Measurements from ENCODE around the gene CKS2.
"Not testable (repeated sequence)": the region's sequence is repeated elsewhere in the genome, so short reads cannot be mapped to it uniquely, and the experiment has no call there.

The CKS2 gene

DNA sequence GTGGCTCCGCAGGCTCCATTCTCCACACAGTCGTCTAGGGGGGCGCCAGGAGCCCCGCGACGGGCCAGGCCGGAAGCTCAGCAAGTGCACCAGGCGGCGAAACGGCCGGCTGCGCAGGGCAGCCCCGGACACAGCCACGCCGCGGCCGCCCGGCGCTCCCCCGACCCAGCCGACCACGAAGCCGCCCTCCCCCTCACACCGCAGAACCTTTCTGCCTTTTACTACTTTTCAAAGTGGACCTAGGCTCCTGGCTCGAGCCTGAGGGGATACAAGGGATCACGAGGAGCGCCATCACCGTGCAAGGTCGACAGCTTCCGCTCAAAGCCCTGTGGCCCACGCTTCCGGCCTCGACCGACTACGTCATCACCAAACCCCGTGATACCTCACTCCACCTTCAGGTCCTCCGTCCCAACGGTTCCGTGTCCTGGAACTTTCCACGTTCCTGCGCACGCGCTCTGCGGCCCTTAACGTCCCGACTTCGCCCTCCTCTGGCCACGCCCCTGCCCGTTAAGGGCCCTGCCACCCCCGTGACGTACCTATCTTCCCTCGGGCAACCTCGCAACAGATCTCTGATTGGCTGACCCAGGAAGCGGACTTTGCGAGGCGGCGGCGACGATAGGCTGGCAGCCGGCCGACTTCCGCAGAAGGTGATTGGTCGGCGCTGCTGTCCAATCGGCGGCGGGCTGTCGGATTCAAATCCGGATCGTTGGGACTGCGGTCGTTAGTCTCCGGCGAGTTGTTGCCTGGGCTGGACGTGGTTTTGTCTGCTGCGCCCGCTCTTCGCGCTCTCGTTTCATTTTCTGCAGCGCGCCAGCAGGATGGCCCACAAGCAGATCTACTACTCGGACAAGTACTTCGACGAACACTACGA lies at the start of gene CKS2:
CKS2 (plus strand) TSS at position 721 of the 871 bp plus-strand sequence; CDS start at position 819, 98 bp downstream.
- DNase-seq (ENCODE audit: low spot score), result peak; percentile 99
- TF ChIP-seq, protein P1, sequence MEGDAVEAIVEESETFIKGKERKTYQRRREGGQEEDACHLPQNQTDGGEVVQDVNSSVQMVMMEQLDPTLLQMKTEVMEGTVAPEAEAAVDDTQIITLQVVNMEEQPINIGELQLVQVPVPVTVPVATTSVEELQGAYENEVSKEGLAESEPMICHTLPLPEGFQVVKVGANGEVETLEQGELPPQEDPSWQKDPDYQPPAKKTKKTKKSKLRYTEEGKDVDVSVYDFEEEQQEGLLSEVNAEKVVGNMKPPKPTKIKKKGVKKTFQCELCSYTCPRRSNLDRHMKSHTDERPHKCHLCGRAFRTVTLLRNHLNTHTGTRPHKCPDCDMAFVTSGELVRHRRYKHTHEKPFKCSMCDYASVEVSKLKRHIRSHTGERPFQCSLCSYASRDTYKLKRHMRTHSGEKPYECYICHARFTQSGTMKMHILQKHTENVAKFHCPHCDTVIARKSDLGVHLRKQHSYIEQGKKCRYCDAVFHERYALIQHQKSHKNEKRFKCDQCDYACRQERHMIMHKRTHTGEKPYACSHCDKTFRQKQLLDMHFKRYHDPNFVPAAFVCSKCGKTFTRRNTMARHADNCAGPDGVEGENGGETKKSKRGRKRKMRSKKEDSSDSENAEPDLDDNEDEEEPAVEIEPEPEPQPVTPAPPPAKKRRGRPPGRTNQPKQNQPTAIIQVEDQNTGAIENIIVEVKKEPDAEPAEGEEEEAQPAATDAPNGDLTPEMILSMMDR (IDR thresholded peaks at IDR 0.05; ENCODE audit: extremely low read depth, missing control alignments), result no peak

DNA sequence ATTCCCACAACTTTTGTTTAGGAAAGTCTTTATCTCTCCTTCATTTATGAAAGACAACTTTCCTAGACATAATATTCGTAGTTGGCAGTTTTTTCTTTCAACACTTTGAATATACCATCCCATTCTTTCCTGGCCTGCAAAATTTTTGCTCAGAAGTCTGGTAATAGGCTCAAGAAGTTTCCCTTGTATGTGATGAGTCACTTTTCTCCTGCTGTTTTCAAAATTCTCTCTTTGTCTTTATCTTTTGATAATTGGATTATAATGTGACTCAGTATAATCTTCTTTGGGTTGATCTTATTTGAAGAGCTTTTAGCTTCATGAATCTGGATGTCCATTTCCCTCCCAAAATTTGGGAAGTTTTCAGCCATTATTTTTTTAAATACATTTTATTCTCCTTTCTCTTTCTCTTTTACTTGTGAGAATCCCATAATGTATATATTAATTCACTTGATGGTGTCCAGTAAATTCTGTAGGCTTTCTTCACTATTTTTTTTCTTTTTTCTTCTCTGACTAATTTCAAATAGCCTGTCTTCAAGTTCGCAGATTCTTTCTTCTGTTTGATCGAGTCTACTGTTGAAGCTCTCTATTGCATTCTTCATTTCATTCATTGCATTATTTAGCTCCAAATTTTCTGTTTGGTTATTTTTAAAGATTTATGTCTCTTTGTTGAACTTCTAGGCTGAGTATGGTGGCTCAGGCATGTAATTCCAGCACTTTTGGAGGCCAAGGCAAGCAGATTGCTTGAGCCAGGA lies 37.3 kb upstream of the CKS2 start:
- DNase-seq (ENCODE audit: low spot score), result no peak
- TF ChIP-seq, protein P1 (IDR thresholded peaks at IDR 0.05; ENCODE audit: extremely low read depth, missing control alignments), result no peak

DNA sequence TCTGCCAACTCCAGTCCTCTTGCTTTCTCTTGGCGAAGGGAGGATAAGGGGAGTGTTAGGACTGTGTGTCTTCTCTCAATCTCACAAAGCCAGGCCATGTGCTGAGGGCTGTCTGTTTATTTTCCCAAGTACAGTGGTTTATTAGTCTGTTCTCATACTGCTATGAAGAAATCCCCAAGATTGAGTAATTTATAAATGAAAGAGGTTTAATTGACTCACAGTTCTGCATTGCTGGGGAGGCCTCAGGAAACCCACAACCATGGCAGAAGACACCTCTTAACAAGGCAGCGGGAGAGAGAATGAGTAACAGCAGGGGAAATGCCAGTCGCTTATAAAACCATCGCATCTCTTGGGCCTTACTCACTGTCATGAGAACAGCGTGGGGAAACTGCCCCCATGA lies 36.2 kb upstream of the CKS2 start:
- TF ChIP-seq, protein P1 (IDR thresholded peaks at IDR 0.05; ENCODE audit: extremely low read depth, missing control alignments), result no peak
- DNase-seq (ENCODE audit: low spot score), result no peak

DNA sequence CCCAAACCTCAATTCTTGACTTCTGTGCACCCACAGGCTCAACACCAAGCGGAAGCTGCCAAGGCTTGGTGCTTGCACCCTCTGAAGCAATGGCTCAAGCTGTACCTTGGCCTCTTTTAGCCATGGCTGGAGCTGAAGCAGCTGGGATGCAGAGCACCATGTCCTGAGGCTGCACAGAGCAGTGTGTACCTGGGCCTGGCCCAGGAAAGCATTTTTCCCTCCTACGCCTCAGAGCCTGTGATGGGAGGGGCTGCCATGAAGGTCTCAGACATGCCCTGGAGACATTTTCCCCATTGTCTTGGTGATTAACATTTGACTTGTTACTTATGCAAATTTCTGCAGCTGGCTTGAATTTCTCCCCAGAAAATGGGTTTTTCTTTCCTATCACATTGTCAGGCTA lies 35.0 kb upstream of the CKS2 start:
- DNase-seq (ENCODE audit: low spot score), result not testable (repeated sequence)

DNA sequence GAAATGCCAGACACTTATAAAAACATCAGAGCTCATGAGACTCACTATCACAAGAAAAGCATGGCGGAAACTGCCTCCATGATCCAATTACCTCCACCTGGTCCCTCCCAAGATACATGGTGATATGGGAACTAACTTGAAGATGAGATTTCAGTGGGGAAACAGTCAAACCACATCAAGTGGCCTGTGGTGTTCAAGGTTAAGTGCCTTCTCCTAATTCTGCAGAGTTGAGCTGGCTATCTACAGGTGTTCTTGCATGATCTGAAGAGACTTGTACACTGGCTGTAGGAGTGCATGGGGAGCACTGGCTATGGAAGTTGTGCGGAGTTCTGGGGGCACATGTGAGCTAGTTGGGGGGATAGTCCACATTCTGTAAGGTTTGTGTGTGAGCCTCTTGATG lies 34.0 kb upstream of the CKS2 start:
- TF ChIP-seq, protein P1 (IDR thresholded peaks at IDR 0.05; ENCODE audit: extremely low read depth, missing control alignments), result no peak
- no peak for DNase-seq (ENCODE audit: low spot score)

DNA sequence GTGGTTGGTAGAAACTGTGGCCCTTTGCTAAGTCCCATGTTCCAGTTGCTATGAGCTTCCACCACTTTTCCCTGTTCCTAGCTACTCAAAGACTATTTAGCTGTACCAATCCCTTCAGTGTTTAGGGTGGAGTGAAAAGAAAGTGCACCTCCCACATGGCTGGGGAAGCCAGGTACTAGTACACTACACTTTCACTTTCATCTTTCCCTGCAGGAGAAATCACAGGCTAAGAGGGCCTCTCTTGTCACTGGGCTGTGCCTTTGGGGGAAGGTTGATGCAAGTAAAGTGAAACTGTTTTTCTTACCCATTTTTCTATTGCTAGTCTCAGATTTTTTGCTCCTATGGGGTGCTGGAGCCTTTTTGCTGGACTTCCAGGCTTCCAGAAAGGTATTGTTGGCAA lies 33.5 kb upstream of the CKS2 start:
- TF ChIP-seq, protein P1 (IDR thresholded peaks at IDR 0.05; ENCODE audit: extremely low read depth, missing control alignments), result no peak
- no peak for DNase-seq (ENCODE audit: low spot score)

DNA sequence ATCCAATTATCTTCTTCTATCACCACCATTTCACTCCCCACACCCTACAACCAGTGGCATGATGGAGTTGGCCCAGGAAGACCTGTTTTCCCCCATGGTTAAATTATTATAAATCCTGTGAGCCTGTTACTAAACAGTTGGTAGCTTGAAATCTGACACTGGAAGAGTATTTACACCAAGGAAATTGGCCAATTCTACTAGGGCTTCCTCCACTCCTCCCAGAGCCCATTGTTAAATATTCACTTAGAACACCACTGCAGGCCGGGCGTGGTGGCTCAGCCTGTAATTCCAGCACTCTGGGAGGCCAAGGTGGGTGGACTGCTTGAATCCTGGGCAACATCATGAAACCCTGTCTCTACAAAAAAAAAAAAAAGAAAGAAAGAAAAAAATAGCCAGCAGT lies 32.4 kb upstream of the CKS2 start:
- TF ChIP-seq, protein P1 (IDR thresholded peaks at IDR 0.05; ENCODE audit: extremely low read depth, missing control alignments), result no peak
- DNase-seq (ENCODE audit: low spot score), result no peak
